B cell (primary cell): Measurements from ENCODE around the gene PRKCB. TPM values are rescaled to one million over a fixed set of nuclear protein-coding genes. Genes with fewer than 3 reads are reported as not detected.

ENCODE experiments used
- ATAC-seq: fragments of 200-7000 bp; cut with Tn5 transposase; one replicate; pipeline ENCODE4 v1.10.0; 2021; ENCODE audit warnings: low read depth, mild to moderate bottlenecking, moderate number of reproducible peaks, moderate library complexity
- CTCF ChIA-PET: fragments of 350-600 bp; sonication (Branson Sonifier 250); formaldehyde crosslinking; loops from one replicate; lab custom pipeline; 2021; ENCODE audit warnings: antibody characterized with exemption, inconsistent platforms; lab: Charles Lee
- POLR2A ChIA-PET: fragments of 350-600 bp; sonication (Branson Sonifier 250); formaldehyde crosslinking; loops from one replicate; lab custom pipeline; 2021; ENCODE audit warnings: antibody characterized with exemption; lab: Charles Lee
- DNase-seq: peaks from one replicate; pipeline ENCODE4 v3.0.0; 2013
- H2AFZ ChIP-seq: 2 replicates; pipeline ENCODE4 v1.6.1; 2012; ENCODE audit warnings: mild to moderate bottlenecking, low read depth, low read length; ENCODE audit not compliant: insufficient read depth, poor library complexity, severe bottlenecking
- H3K27ac ChIP-seq, 2 donors: 1 replicate in 1 of 2; 2 replicates in 1 of 2; pipeline ENCODE4 v1.5.1; 2012 to 2013; ENCODE audit warnings: low read length in 2 of 2, mild to moderate bottlenecking in 2 of 2, moderate library complexity in 1 of 2
- H3K27me3 ChIP-seq, 4 experiments: fragments of 200-600 bp in 1 of 4; sonication (generic) in 1 of 4; replicated peaks in 1 of 4; 1 replicate in 2 of 4; 2 replicates in 2 of 4; pipeline versions ENCODE4 v1.6.1 to v1.7.0; 2013 to 2016; ENCODE audit warnings: low read length in 3 of 4, mild to moderate bottlenecking in 2 of 4, mixed read lengths in 1 of 4, moderate library complexity in 1 of 4; ENCODE audit not compliant: insufficient read depth in 4 of 4, control insufficient read depth in 3 of 4; ENCODE audit errors: control extremely low read depth in 1 of 4
- H3K36me3 ChIP-seq, 2 experiments: replicated peaks in 1 of 2; 1 replicate in 1 of 2; 2 replicates in 1 of 2; pipeline versions ENCODE4 v1.6.1 to v1.7.1; 2013; ENCODE audit warnings: low read length in 1 of 2; ENCODE audit not compliant: insufficient read depth in 2 of 2, control insufficient read depth in 1 of 2; ENCODE audit errors: control extremely low read depth in 1 of 2, extremely low read depth in 1 of 2
- H3K4me1 ChIP-seq, 2 donors: fragments of 200-600 bp in 1 of 2; sonication (generic) in 1 of 2; 1 replicate in 1 of 2; 2 replicates in 1 of 2; pipeline versions ENCODE4 v1.5.1 to v1.6.1; 2013 to 2017; ENCODE audit warnings: low read length in 2 of 2; ENCODE audit not compliant: control insufficient read depth in 2 of 2, insufficient read depth in 2 of 2
- H3K4me2 ChIP-seq: replicated peaks from 2 replicates; pipeline ENCODE3; 2012; ENCODE audit warnings: mild to moderate bottlenecking, low read depth, low read length; ENCODE audit not compliant: poor library complexity, severe bottlenecking
- H3K4me3 ChIP-seq, 5 experiments: fragments of 200-600 bp in 1 of 5; sonication (generic) in 1 of 5; 1 replicate in 3 of 5; 2 replicates in 2 of 5; pipeline versions ENCODE4 v1.5.1 to v1.7.0; 2011 to 2016; ENCODE audit warnings: low read length in 4 of 5, mild to moderate bottlenecking in 4 of 5, low read depth in 2 of 5, control low read depth in 1 of 5, moderate library complexity in 1 of 5; ENCODE audit not compliant: insufficient read depth in 1 of 5; ENCODE audit errors: control extremely low read depth in 1 of 5, extremely low read depth in 1 of 5
- H3K79me2 ChIP-seq: fragments of 200-600 bp; sonication (generic); one replicate; pipeline ENCODE4 v1.6.0; 2016; ENCODE audit warnings: low read length; ENCODE audit not compliant: control insufficient read depth, insufficient read depth
- H3K9ac ChIP-seq: fragments of 200-600 bp; sonication (generic); 2 replicates; pipeline ENCODE4 v1.6.1; 2017; ENCODE audit warnings: mild to moderate bottlenecking, low read length, moderate library complexity
- H3K9me3 ChIP-seq, 3 donors: one replicate each; pipeline versions ENCODE4 v1.6.1 to v1.7.1; 2013; ENCODE audit warnings: low read length in 2 of 3; ENCODE audit not compliant: control insufficient read depth in 2 of 3, insufficient read depth in 1 of 3; ENCODE audit errors: control extremely low read depth in 1 of 3
- H4K20me1 ChIP-seq: 2 replicates; pipeline ENCODE4 v1.6.0; 2012; ENCODE audit warnings: mild to moderate bottlenecking, low read length; ENCODE audit not compliant: insufficient read depth, control insufficient read depth, poor library complexity, severe bottlenecking
- H3K27ac Mint-ChIP-seq: one replicate; pipeline ENCODE4 v1.8.0; 2021; ENCODE audit warnings: mixed read lengths
- H3K27me3 Mint-ChIP-seq: one replicate; pipeline ENCODE4 v1.8.0; 2021; ENCODE audit warnings: mixed read lengths
- H3K4me1 Mint-ChIP-seq: one replicate; pipeline ENCODE4 v1.8.0; 2021; ENCODE audit warnings: mixed read lengths
- H3K4me3 Mint-ChIP-seq: one replicate; pipeline ENCODE4 v1.8.0; 2021; ENCODE audit warnings: mixed read lengths
- H3K9me3 Mint-ChIP-seq: one replicate; pipeline ENCODE4 v1.8.0; 2022; ENCODE audit warnings: mixed read lengths; ENCODE audit not compliant: insufficient read depth
- CTCF ChIP-seq: fragments of 200-600 bp; IDR thresholded peaks from one replicate; pipeline ENCODE4 v1.8.0; 2022; ENCODE audit warnings: antibody characterized with exemption, mild to moderate bottlenecking
- EZH2 ChIP-seq: IDR thresholded peaks from 2 replicates; pipeline ENCODE4 v1.6.1; 2012; ENCODE audit warnings: borderline replicate concordance, low read depth, mild to moderate bottlenecking, moderate library complexity, low read length; ENCODE audit not compliant: insufficient read depth, poor library complexity, severe bottlenecking
- WGBS: methylation state at CpG from one replicate; pipeline ENCODE4 v1.1.5; 2013; ENCODE audit warnings: missing lambda C conversion rate; ENCODE audit not compliant: insufficient coverage; 5-methylcytosine and 5-hydroxymethylcytosine counted together
- intact Hi-C: fragments of 100-400 bp; cut with micrococcal nuclease; formaldehyde crosslinking; loops from one replicate; pipeline ENCODE4 v1.10.0; 2022
- polyA plus RNA-seq: library from polyadenylated mRNA; depleted of rRNA; stranded (reverse); fragments of >200 nt; gene quantifications from 2 replicates; pipeline ENCODE4 v1.2.3, GENCODE V29; 2012
- total RNA-seq, 2 donors: library from RNA; stranded (reverse); fragments of 120-200 nt in 1 of 2; gene quantifications; 1 replicate in 1 of 2; 2 replicates in 1 of 2; pipeline versions ENCODE4 v1.2.3 to v1.2.4, GENCODE V29; 2013 to 2022

Gene PRKCB
- total and polyA plus RNA-seq, 2 donors (not counting 1 experiment from before 2014, with no cell fraction given): 106 to 373 TPM

GRCh38 chr16:23847251-23847650 lies 11.5 kb downstream of the PRKCB start:
- H3K4me1 ChIP-seq: peaks cover 61 to 85% of the 10 kb centered on the region in 2 donors
- intact Hi-C loops: no loop called here
- Mint-ChIP-seq H3K27ac (peak overlapping the region; percentile 77), H3K27me3 (no peaks in the 10 kb centered on the region), H3K4me3 (no peak overlapping the region), H3K9me3 (no peaks in the 10 kb centered on the region), H3K4me1 (peaks cover 84% of the 10 kb centered on the region)
- peaks cover 0 to 2% (median 0%) of the 10 kb centered on the region in 3 donors for H3K9me3 ChIP-seq
- H3K27ac ChIP-seq: peak overlapping the region in 1 of 2 donors; percentile 68
- 100% methylated on average over 1 of the region's 3 CpGs for WGBS
- peaks cover 70% of the 10 kb centered on the region for H4K20me1 ChIP-seq
- ATAC-seq: no peak
- CTCF ChIA-PET: interaction anchor here (0.8 to 1.5 kb wide), 2 partner anchors 30 to 163 kb away, joined by 3 to 5 read pairs; no protein-coding TSS in a partner anchor
- DNase-seq: no peak
- POLR2A ChIA-PET: interaction anchor here (0.6 kb wide), 1 partner anchor 158 kb away, joined by 3 read pairs; no protein-coding TSS in a partner anchor
- H3K9ac ChIP-seq: no peak overlapping the region
- peaks cover 14 to 32% of the 10 kb centered on the region in 2 experiments for H3K36me3 ChIP-seq
- H3K27me3 ChIP-seq: no peaks in the 10 kb centered on the region
- no peak overlapping the region for H3K4me2 ChIP-seq
- H3K79me2 ChIP-seq: peaks cover 97% of the 10 kb centered on the region
- TF ChIP-seq EZH2: no peak
- no peak for TF ChIP-seq CTCF
- H2AFZ ChIP-seq: no peak overlapping the region
- H3K4me3 ChIP-seq: no peak overlapping the region

GRCh38 chr16:23847948-23848347 lies 12.2 kb downstream of the PRKCB start:
- no peak overlapping the region for H2AFZ ChIP-seq
- intact Hi-C loops: loop anchor here (1.0 kb wide), 2 partner anchors 8 to 11 kb away; no protein-coding TSS in a partner anchor
- TF ChIP-seq CTCF (no peak), EZH2 (no peak)
- DNase-seq (peak; percentile 62), ATAC-seq (peak; percentile 68)
- no peak overlapping the region for H3K9ac ChIP-seq
- H3K79me2 ChIP-seq: peaks cover 100% of the 10 kb centered on the region
- no peaks in the 10 kb centered on the region for H3K9me3 Mint-ChIP-seq
- H3K4me3 ChIP-seq: peak overlapping the region in 1 of 5 experiments; percentile 5
- H3K4me1 ChIP-seq: peaks cover 64 to 85% of the 10 kb centered on the region in 2 donors
- peaks cover 85% of the 10 kb centered on the region for H3K4me1 Mint-ChIP-seq
- H3K27ac ChIP-seq: peak overlapping the region in 1 of 2 donors; percentile 68
- peak overlapping the region; percentile 46 for H3K4me3 Mint-ChIP-seq
- ChIA-PET CTCF (interaction anchor here (0.7 kb wide), 1 partner anchor 47 kb away, joined by 3 read pairs; no protein-coding TSS in a partner anchor), POLR2A (interaction anchor here (0.6 kb wide), 1 partner anchor 30 kb away, joined by 4 read pairs; no protein-coding TSS in a partner anchor)
- peak overlapping the region; percentile 77 for H3K27ac Mint-ChIP-seq
- H3K4me2 ChIP-seq: peak overlapping the region; percentile 61
- peaks cover 14 to 29% of the 10 kb centered on the region in 2 experiments for H3K36me3 ChIP-seq
- 42% methylated on average over 3 of the region's 3 CpGs for WGBS
- H3K27me3 ChIP-seq: no peaks in the 10 kb centered on the region
- H4K20me1 ChIP-seq: peaks cover 70% of the 10 kb centered on the region
- H3K9me3 ChIP-seq: peaks cover 0 to 2% (median 0%) of the 10 kb centered on the region in 3 donors
- no peaks in the 10 kb centered on the region for H3K27me3 Mint-ChIP-seq
